HG02571 (cell line): ENCODE data around the gene LIN28B.
"Not testable (repeated sequence)": the region's sequence is repeated elsewhere in the genome, so short reads cannot be mapped to it uniquely, and the experiment has no call there.

ENCODE experiments used
- ATAC-seq: cut with Tn5 transposase; IDR thresholded peaks from one replicate; pipeline ENCODE4 v1.9.1; 2021; ENCODE audit warnings: mild to moderate bottlenecking, moderate library complexity; ENCODE audit not compliant: unreplicated experiment

The LIN28B gene

GRCh38 chr6:105005451-105005850 is 48.5 kb downstream of the LIN28B start:
- no peak for ATAC-seq

GRCh38 chr6:105013459-105013858 is 56.6 kb downstream of the LIN28B start:
- not testable (repeated sequence) for ATAC-seq

- no peak for ATAC-seq
Observed at GRCh38 chr6:105014448-105014847, 57.5 kb downstream of the LIN28B start.

- no peak for ATAC-seq
Observed at GRCh38 chr6:105014954-105015353, 58.0 kb downstream of the LIN28B start.

- no peak for ATAC-seq
Observed at GRCh38 chr6:105015482-105015881, 58.6 kb downstream of the LIN28B start.

- ATAC-seq: no peak
Observed at GRCh38 chr6:105019285-105019684, 62.4 kb downstream of the LIN28B start.

- no peak for ATAC-seq
Observed at GRCh38 chr6:105021399-105021798, 64.5 kb downstream of the LIN28B start.

- no peak for ATAC-seq
Observed at GRCh38 chr6:105022416-105022815, 65.5 kb downstream of the LIN28B start.

GRCh38 chr6:105024803-105025202 is 67.9 kb downstream of the LIN28B start:
- ATAC-seq: no peak

- no peak for ATAC-seq
Observed at GRCh38 chr6:105028898-105029297, 72.0 kb downstream of the LIN28B start.

GRCh38 chr6:105029581-105029980 is 72.7 kb downstream of the LIN28B start:
- no peak for ATAC-seq

- no peak for ATAC-seq
Observed at GRCh38 chr6:105034470-105034869, 77.6 kb downstream of the LIN28B start.

- no peak for ATAC-seq
Observed at GRCh38 chr6:105035299-105035698, 78.4 kb downstream of the LIN28B start.

- ATAC-seq: no peak
Observed at GRCh38 chr6:105036351-105036750, 79.4 kb downstream of the LIN28B start.

GRCh38 chr6:105038259-105038658 is 81.4 kb downstream of the LIN28B start:
- no peak for ATAC-seq

GRCh38 chr6:105041880-105042279 is 85.0 kb downstream of the LIN28B start:
- no peak for ATAC-seq

GRCh38 chr6:105042648-105043047 is 85.7 kb downstream of the LIN28B start:
- ATAC-seq: no peak

GRCh38 chr6:105043979-105044378 is 87.1 kb downstream of the LIN28B start:
- no peak for ATAC-seq

- no peak for ATAC-seq
Observed at GRCh38 chr6:105045526-105045925, 88.6 kb downstream of the LIN28B start.

- no peak for ATAC-seq
Observed at GRCh38 chr6:105051941-105052471, 95.1 kb downstream of the LIN28B start.

GRCh38 chr6:105056646-105057045 is 99.7 kb downstream of the LIN28B start:
- no peak for ATAC-seq

GRCh38 chr6:105057160-105057559 is 100.3 kb downstream of the LIN28B start:
- no peak for ATAC-seq

- no peak for ATAC-seq
Observed at GRCh38 chr6:105058316-105058715, 101.4 kb downstream of the LIN28B start.
